ENCODE measurements around the gene SHB. TPM values are rescaled to one million over a fixed set of nuclear protein-coding genes. Genes with fewer than 3 reads are reported as not detected.

SHB gene
- total and polyA plus RNA-seq, 2 donors = 10.4 to 17.1 TPM

- Histone ChIP-seq H3K4me1 (ENCODE audit: insufficient read depth) (no peaks in the 10 kb centered on the region), H3K27ac (ENCODE audit: low read depth) (no peak overlapping the region), H3K4me3 (ENCODE audit: low read depth, low read length) (no peak overlapping the region), H3K36me3 (ENCODE audit: insufficient read depth) (no peaks in the 10 kb centered on the region)
- no peak for DNase-seq (ENCODE audit: extremely low spot score)
- 25% methylated on average over 8 of the region's 8 CpGs for WGBS
These were observed 92.1 kb downstream of the SHB start for GRCh38 chr9:37976714-37977477.

- H3K4me1 ChIP-seq (ENCODE audit: insufficient read depth) = no peaks in the 10 kb centered on the region
- no peak overlapping the region for H3K27ac ChIP-seq (ENCODE audit: low read depth)
- H3K4me3 ChIP-seq (ENCODE audit: low read depth, low read length) = no peak overlapping the region
- no peak for DNase-seq (ENCODE audit: extremely low spot score)
- no peaks in the 10 kb centered on the region for H3K36me3 ChIP-seq (ENCODE audit: insufficient read depth)
- WGBS = 98% methylated on average over 4 of the region's 4 CpGs
These were observed 93.4 kb downstream of the SHB start for GRCh38 chr9:37975639-37976038.

GRCh38 chr9:37974506-37975173 lies 94.4 kb downstream of the SHB start:
- Histone ChIP-seq H3K4me1 (ENCODE audit: insufficient read depth) (no peaks in the 10 kb centered on the region), H3K36me3 (ENCODE audit: insufficient read depth) (no peaks in the 10 kb centered on the region), H3K27ac (ENCODE audit: low read depth) (no peak overlapping the region), H3K4me3 (ENCODE audit: low read depth, low read length) (no peak overlapping the region)
- DNase-seq (ENCODE audit: extremely low spot score) = no peak
- WGBS = 87% methylated on average over 18 of the region's 18 CpGs

- 74% methylated on average over 4 of the region's 4 CpGs for WGBS
- no peaks in the 10 kb centered on the region for H3K4me1 ChIP-seq (ENCODE audit: insufficient read depth)
- no peak for DNase-seq (ENCODE audit: extremely low spot score)
- H3K36me3 ChIP-seq (ENCODE audit: insufficient read depth) = no peaks in the 10 kb centered on the region
- H3K27ac ChIP-seq (ENCODE audit: low read depth) = no peak overlapping the region
- no peak overlapping the region for H3K4me3 ChIP-seq (ENCODE audit: low read depth, low read length)
These were observed 96.6 kb downstream of the SHB start for GRCh38 chr9:37972351-37972848.

- no peak overlapping the region for H3K4me3 ChIP-seq (ENCODE audit: low read depth, low read length)
- 94% methylated on average over 2 of the region's 2 CpGs for WGBS
- no peak for DNase-seq (ENCODE audit: extremely low spot score)
These were observed 97.3 kb downstream of the SHB start for GRCh38 chr9:37971691-37972090.

GRCh38 chr9:37971108-37971459 lies 97.9 kb downstream of the SHB start:
- no peaks in the 10 kb centered on the region for H3K36me3 ChIP-seq (ENCODE audit: insufficient read depth)
- H3K4me3 ChIP-seq (ENCODE audit: low read depth, low read length) = no peak overlapping the region
- no peaks in the 10 kb centered on the region for H3K4me1 ChIP-seq (ENCODE audit: insufficient read depth)
- WGBS = 91% methylated on average over 7 of the region's 7 CpGs
- no peak overlapping the region for H3K27ac ChIP-seq (ENCODE audit: low read depth)
- no peak for DNase-seq (ENCODE audit: extremely low spot score)

More at GRCh38 chr9:37971691-37972090, 97.3 kb downstream of the SHB start:
- Histone ChIP-seq H3K27ac (ENCODE audit: low read depth) (no peak overlapping the region), H3K4me1 (ENCODE audit: insufficient read depth) (no peaks in the 10 kb centered on the region), H3K36me3 (ENCODE audit: insufficient read depth) (no peaks in the 10 kb centered on the region)

GRCh38 chr9:37970301-37971107 lies 98.5 kb downstream of the SHB start:
- Histone ChIP-seq H3K36me3 (ENCODE audit: insufficient read depth) (no peaks in the 10 kb centered on the region), H3K4me1 (ENCODE audit: insufficient read depth) (no peaks in the 10 kb centered on the region), H3K4me3 (ENCODE audit: low read depth, low read length) (no peak overlapping the region), H3K27ac (ENCODE audit: low read depth) (no peak overlapping the region)
- 87% methylated on average over 11 of the region's 11 CpGs for WGBS
- no peak for DNase-seq (ENCODE audit: extremely low spot score)

GRCh38 chr9:37969558-37970300 lies 99.3 kb downstream of the SHB start:
- no peaks in the 10 kb centered on the region for H3K36me3 ChIP-seq (ENCODE audit: insufficient read depth)
- no peak overlapping the region for H3K27ac ChIP-seq (ENCODE audit: low read depth)
- 91% methylated on average over 11 of the region's 11 CpGs for WGBS
- H3K4me1 ChIP-seq (ENCODE audit: insufficient read depth) = no peaks in the 10 kb centered on the region
- DNase-seq (ENCODE audit: extremely low spot score) = no peak
- no peak overlapping the region for H3K4me3 ChIP-seq (ENCODE audit: low read depth, low read length)

- H3K4me1 ChIP-seq (ENCODE audit: insufficient read depth) = no peaks in the 10 kb centered on the region
- WGBS = 52% methylated on average over 2 of the region's 2 CpGs
- DNase-seq (ENCODE audit: extremely low spot score) = no peak
These were observed 99.9 kb downstream of the SHB start for GRCh38 chr9:37969130-37969529.

GRCh38 chr9:37968228-37968701 lies 100.8 kb downstream of the SHB start:
- no peak overlapping the region for H3K4me3 ChIP-seq (ENCODE audit: low read depth, low read length)
- no peak overlapping the region for H3K27ac ChIP-seq (ENCODE audit: low read depth)
- H3K4me1 ChIP-seq (ENCODE audit: insufficient read depth) = no peaks in the 10 kb centered on the region
- no peaks in the 10 kb centered on the region for H3K36me3 ChIP-seq (ENCODE audit: insufficient read depth)
- WGBS = 82% methylated on average over 4 of the region's 4 CpGs
- no peak for DNase-seq (ENCODE audit: extremely low spot score)

More at GRCh38 chr9:37969130-37969529, 99.9 kb downstream of the SHB start:
- Histone ChIP-seq H3K4me3 (ENCODE audit: low read depth, low read length) (no peak overlapping the region), H3K27ac (ENCODE audit: low read depth) (no peak overlapping the region), H3K36me3 (ENCODE audit: insufficient read depth) (no peaks in the 10 kb centered on the region)

- no peak for DNase-seq (ENCODE audit: extremely low spot score)
- Histone ChIP-seq H3K27ac (ENCODE audit: low read depth) (no peak overlapping the region), H3K4me1 (ENCODE audit: insufficient read depth) (no peaks in the 10 kb centered on the region), H3K4me3 (ENCODE audit: low read depth, low read length) (no peak overlapping the region), H3K36me3 (ENCODE audit: insufficient read depth) (no peaks in the 10 kb centered on the region)
- 96% methylated on average over 6 of the region's 6 CpGs for WGBS
These were observed 101.3 kb downstream of the SHB start for GRCh38 chr9:37967761-37968080.

GRCh38 chr9:37967014-37967760 lies 101.8 kb downstream of the SHB start:
- Histone ChIP-seq H3K27ac (ENCODE audit: low read depth) (no peak overlapping the region), H3K36me3 (ENCODE audit: insufficient read depth) (no peaks in the 10 kb centered on the region), H3K4me1 (ENCODE audit: insufficient read depth) (no peaks in the 10 kb centered on the region), H3K4me3 (ENCODE audit: low read depth, low read length) (no peak overlapping the region)
- 92% methylated on average over 8 of the region's 8 CpGs for WGBS
- no peak for DNase-seq (ENCODE audit: extremely low spot score)

All from urinary bladder (tissue), 4 donors.